Liver (tissue), 9 donors: ENCODE measurements around the gene ALG5. TPM values are rescaled to one million over a fixed set of nuclear protein-coding genes. Genes with fewer than 3 reads are reported as not detected.

Experiments
- DNase-seq: peaks from one replicate; pipeline ENCODE4 v3.0.0-alpha.2; 2017; ENCODE audit warnings: low spot score
- H3K27ac ChIP-seq, 2 donors: one replicate each; pipeline ENCODE4 v1.7.0; 2013; ENCODE audit warnings: inconsistent platforms in 2 of 2, low read length in 2 of 2, control low read depth in 1 of 2, low read depth in 1 of 2, mild to moderate bottlenecking in 1 of 2
- H3K27me3 ChIP-seq, 4 donors: one replicate each; pipeline versions ENCODE4 v1.6.1 to v1.7.0; 2013; ENCODE audit warnings: low read length in 3 of 4, inconsistent platforms in 1 of 4, mild to moderate bottlenecking in 1 of 4, moderate library complexity in 1 of 4; ENCODE audit not compliant: control insufficient read depth in 4 of 4, insufficient read depth in 4 of 4
- H3K36me3 ChIP-seq, 4 donors: one replicate each; pipeline versions ENCODE4 v1.6.1 to v1.7.0; 2013; ENCODE audit warnings: low read length in 3 of 4, mild to moderate bottlenecking in 3 of 4, low read depth in 1 of 4, moderate library complexity in 1 of 4; ENCODE audit not compliant: control insufficient read depth in 4 of 4, insufficient read depth in 3 of 4
- H3K4me1 ChIP-seq, 4 donors: one replicate each; pipeline versions ENCODE4 v1.6.1 to v1.7.0; 2013; ENCODE audit warnings: low read length in 3 of 4, mild to moderate bottlenecking in 3 of 4, moderate library complexity in 1 of 4; ENCODE audit not compliant: control insufficient read depth in 4 of 4, insufficient read depth in 4 of 4
- H3K4me3 ChIP-seq, 3 donors: one replicate each; pipeline versions ENCODE4 v1.6.1 to v1.7.0; 2013; ENCODE audit warnings: low read length in 3 of 3, control low read depth in 1 of 3, low read depth in 1 of 3, mild to moderate bottlenecking in 1 of 3
- H3K9ac ChIP-seq, 2 donors: one replicate each; pipeline ENCODE4 v1.7.0; 2013; ENCODE audit warnings: low read length in 2 of 2, mild to moderate bottlenecking in 2 of 2, moderate library complexity in 2 of 2, control low read depth in 1 of 2, low read depth in 1 of 2
- H3K9me3 ChIP-seq, 4 donors: one replicate each; pipeline versions ENCODE4 v1.6.1 to v1.7.0; 2013; ENCODE audit warnings: low read length in 3 of 4; ENCODE audit not compliant: control insufficient read depth in 4 of 4
- EGR1 ChIP-seq, 2 donors: IDR thresholded peaks; 2 replicates each; pipeline ENCODE4 v1.6.1; 2016 to 2018; ENCODE audit warnings: antibody characterized with exemption in 2 of 2, low read depth in 2 of 2
- FOXA1 ChIP-seq: IDR thresholded peaks from 2 replicates; pipeline ENCODE4 v1.6.1; 2016; ENCODE audit warnings: antibody characterized with exemption
- FOXA2 ChIP-seq: IDR thresholded peaks from 2 replicates; pipeline ENCODE4 v1.6.1; 2016; ENCODE audit warnings: antibody characterized with exemption
- GABPA ChIP-seq, 2 donors: IDR thresholded peaks in 1 of 2; conservative IDR thresholded peaks in 1 of 2; 2 replicates each; pipeline ENCODE4 v1.6.1; 2016; ENCODE audit warnings: antibody characterized with exemption in 2 of 2, mild to moderate bottlenecking in 1 of 2, moderate library complexity in 1 of 2
- HNF4A ChIP-seq, 2 donors: conservative IDR thresholded peaks; 2 replicates each; pipeline ENCODE4 v1.6.1; 2016; ENCODE audit warnings: antibody characterized with exemption in 2 of 2, mild to moderate bottlenecking in 2 of 2
- JUND ChIP-seq, 2 donors: IDR thresholded peaks; 2 replicates each; pipeline ENCODE4 v1.6.1; 2016; ENCODE audit warnings: antibody characterized with exemption in 2 of 2
- RAD21 ChIP-seq, 2 donors: IDR thresholded peaks; 2 replicates each; pipeline ENCODE4 v1.6.1; 2016; ENCODE audit warnings: antibody characterized with exemption in 2 of 2, mild to moderate bottlenecking in 2 of 2
- RXRA ChIP-seq, 2 donors: IDR thresholded peaks; 2 replicates each; pipeline ENCODE4 v1.6.1; 2017 to 2018; ENCODE audit warnings: antibody characterized with exemption in 2 of 2, mild to moderate bottlenecking in 1 of 2
- SP1 ChIP-seq: IDR thresholded peaks from 2 replicates; pipeline ENCODE4 v1.6.1; 2018; ENCODE audit warnings: antibody characterized with exemption, mild to moderate bottlenecking
- WGBS: extraction: QIAGEN DNeasy Blood & Tissue Kit; methylation state at CpG from one replicate; pipeline ENCODE4 v1.1.7; 2013; 5-methylcytosine and 5-hydroxymethylcytosine counted together
- polyA plus RNA-seq, 2 donors: library from polyadenylated mRNA; stranded (reverse) in 1 of 2; unstranded in 1 of 2; fragments of 200-250 nt in 1 of 2; fragments of >200 nt in 1 of 2; fragmentation: Nextera tagmentation in 1 of 2; extraction: Ambion mirVana in 1 of 2; gene quantifications; one replicate each; pipeline versions ENCODE4 v1.2.1 to v1.2.3, GENCODE V29; 2013 to 2015
- total RNA-seq, 2 donors: library from RNA; depleted of rRNA; stranded (reverse); fragments of >200 nt; gene quantifications; one replicate each; pipeline ENCODE4 v1.2.3, GENCODE V29; 2014
- TF ChIP-seq, protein P1 (sequence below): IDR thresholded peaks from 2 replicates; pipeline ENCODE4 v1.6.1; 2016; ENCODE audit warnings: antibody characterized with exemption, mild to moderate bottlenecking
- TF ChIP-seq, protein P2 (sequence below): fragments of 150-350 bp; IDR thresholded peaks from 2 replicates; pipeline ENCODE4 v1.5.1; 2017; ENCODE audit warnings: improper control_type of control experiment, low read depth, low read length; ENCODE audit not compliant: missing input control
- TF ChIP-seq, protein P3 (sequence below): IDR thresholded peaks from 2 replicates; pipeline ENCODE4 v1.6.1; 2016; ENCODE audit warnings: antibody characterized with exemption
- TF ChIP-seq, protein P4 (sequence below): IDR thresholded peaks from 2 replicates; pipeline ENCODE4 v1.6.1; 2016; ENCODE audit warnings: antibody characterized with exemption
- TF ChIP-seq, protein P5 (sequence below): IDR thresholded peaks from 2 replicates; pipeline ENCODE4 v1.6.1; 2016; ENCODE audit warnings: antibody characterized with exemption
- donor health status: healthy.
- donor health status: healthy.
- donor health status: healthy.
- donor health status: healthy.
- donor health status: healthy.

Gene ALG5
- total and polyA plus RNA-seq, 4 donors = 20.7 to 60.1 (median 37.5) TPM

DNA sequence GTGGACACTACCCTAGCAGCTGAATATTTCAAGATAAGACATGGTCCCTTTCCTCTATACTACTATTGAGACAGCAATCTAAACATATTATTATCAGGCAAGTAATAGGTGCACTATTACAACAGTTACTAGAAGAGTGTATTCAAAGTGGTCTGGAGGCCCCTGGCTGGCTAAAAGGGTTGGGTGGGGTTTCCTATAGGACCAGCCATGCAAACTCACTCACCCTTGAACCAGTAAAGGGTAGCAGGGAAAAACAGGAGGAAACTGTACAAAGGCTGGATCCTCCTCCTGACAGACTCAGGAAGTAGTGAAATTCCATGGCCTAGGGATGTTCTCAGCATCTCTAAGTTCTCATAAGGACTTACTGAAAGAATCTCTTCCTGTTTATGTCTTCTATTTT lies 86.8 kb downstream of the ALG5 start:
- Histone ChIP-seq H3K4me1 (no peaks in the 10 kb centered on the region), H3K9ac (no peak overlapping the region), H3K4me3 (no peak overlapping the region), H3K9me3 (no peaks in the 10 kb centered on the region), H3K27me3 (peaks cover 0 to 3% (median under 1%) of the 10 kb centered on the region in 4 donors), H3K36me3 (no peaks in the 10 kb centered on the region), H3K27ac (no peak overlapping the region)
- no peak for DNase-seq
- TF ChIP-seq, protein P1, sequence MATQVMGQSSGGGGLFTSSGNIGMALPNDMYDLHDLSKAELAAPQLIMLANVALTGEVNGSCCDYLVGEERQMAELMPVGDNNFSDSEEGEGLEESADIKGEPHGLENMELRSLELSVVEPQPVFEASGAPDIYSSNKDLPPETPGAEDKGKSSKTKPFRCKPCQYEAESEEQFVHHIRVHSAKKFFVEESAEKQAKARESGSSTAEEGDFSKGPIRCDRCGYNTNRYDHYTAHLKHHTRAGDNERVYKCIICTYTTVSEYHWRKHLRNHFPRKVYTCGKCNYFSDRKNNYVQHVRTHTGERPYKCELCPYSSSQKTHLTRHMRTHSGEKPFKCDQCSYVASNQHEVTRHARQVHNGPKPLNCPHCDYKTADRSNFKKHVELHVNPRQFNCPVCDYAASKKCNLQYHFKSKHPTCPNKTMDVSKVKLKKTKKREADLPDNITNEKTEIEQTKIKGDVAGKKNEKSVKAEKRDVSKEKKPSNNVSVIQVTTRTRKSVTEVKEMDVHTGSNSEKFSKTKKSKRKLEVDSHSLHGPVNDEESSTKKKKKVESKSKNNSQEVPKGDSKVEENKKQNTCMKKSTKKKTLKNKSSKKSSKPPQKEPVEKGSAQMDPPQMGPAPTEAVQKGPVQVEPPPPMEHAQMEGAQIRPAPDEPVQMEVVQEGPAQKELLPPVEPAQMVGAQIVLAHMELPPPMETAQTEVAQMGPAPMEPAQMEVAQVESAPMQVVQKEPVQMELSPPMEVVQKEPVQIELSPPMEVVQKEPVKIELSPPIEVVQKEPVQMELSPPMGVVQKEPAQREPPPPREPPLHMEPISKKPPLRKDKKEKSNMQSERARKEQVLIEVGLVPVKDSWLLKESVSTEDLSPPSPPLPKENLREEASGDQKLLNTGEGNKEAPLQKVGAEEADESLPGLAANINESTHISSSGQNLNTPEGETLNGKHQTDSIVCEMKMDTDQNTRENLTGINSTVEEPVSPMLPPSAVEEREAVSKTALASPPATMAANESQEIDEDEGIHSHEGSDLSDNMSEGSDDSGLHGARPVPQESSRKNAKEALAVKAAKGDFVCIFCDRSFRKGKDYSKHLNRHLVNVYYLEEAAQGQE = no peak
- no peak for TF ChIP-seq HNF4A (conservative IDR thresholded peaks at IDR 0.05)
- TF ChIP-seq RAD21 (IDR thresholded peaks at IDR 0.05) = no peak
- no peak for TF ChIP-seq JUND (IDR thresholded peaks at IDR 0.05)
- no peak for TF ChIP-seq SP1
- no peak for TF ChIP-seq FOXA1
- TF ChIP-seq, protein P2, sequence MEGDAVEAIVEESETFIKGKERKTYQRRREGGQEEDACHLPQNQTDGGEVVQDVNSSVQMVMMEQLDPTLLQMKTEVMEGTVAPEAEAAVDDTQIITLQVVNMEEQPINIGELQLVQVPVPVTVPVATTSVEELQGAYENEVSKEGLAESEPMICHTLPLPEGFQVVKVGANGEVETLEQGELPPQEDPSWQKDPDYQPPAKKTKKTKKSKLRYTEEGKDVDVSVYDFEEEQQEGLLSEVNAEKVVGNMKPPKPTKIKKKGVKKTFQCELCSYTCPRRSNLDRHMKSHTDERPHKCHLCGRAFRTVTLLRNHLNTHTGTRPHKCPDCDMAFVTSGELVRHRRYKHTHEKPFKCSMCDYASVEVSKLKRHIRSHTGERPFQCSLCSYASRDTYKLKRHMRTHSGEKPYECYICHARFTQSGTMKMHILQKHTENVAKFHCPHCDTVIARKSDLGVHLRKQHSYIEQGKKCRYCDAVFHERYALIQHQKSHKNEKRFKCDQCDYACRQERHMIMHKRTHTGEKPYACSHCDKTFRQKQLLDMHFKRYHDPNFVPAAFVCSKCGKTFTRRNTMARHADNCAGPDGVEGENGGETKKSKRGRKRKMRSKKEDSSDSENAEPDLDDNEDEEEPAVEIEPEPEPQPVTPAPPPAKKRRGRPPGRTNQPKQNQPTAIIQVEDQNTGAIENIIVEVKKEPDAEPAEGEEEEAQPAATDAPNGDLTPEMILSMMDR = no peak

DNA sequence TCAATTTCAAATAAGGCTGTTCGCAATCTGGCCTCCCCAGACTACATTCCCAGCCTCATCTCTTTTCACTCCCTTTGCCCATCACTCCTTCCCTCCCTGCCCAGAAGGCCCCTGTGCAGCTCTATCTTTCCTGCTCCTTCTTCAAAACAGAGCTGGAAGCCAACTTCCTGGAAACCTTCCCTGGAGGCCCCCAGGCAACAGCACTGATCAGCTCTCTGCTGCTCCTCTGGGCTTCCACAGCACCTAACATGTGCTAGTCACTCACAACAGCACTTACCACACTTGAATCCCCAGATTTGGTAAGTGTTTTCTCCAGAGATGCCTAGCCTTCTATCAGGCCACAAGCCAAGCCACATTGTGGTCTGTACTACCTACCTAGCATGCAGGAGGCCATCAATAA lies 88.6 kb downstream of the ALG5 start:
- no peak overlapping the region for H3K9ac ChIP-seq

DNA sequence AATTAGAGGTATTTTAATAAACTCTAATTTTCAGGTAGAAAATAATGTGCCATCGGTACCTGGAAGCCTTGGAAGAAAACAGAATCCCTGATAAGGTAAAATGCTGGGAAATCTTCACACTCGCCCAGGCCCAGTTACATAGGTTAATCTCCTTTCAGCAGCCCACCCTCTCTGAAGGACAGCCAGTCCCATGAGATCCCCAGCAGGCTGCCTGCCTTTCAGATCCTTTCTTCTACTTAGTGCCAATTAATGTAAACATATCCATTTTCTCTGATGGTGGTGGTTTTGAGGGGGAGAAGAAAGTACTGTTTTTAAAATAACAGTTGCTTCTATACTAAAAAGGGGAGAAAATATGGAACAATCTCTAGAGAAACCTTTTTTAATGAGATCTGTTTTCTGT lies 91.3 kb downstream of the ALG5 start:
- H3K9me3 ChIP-seq = no peaks in the 10 kb centered on the region
- H3K9ac ChIP-seq = no peak overlapping the region
- WGBS = 91% methylated on average over 2 of the region's 2 CpGs
- no peak overlapping the region for H3K27ac ChIP-seq
- H3K4me1 ChIP-seq = peaks cover 0 to 2% (median 0%) of the 10 kb centered on the region in 4 donors
- H3K27me3 ChIP-seq = no peaks in the 10 kb centered on the region
- no peak overlapping the region for H3K4me3 ChIP-seq
- no peaks in the 10 kb centered on the region for H3K36me3 ChIP-seq
- no peak for DNase-seq
- TF ChIP-seq FOXA1 (no peak), RXRA (IDR thresholded peaks at IDR 0.05) (no peak), FOXA2 (no peak), RAD21 (IDR thresholded peaks at IDR 0.05) (no peak), HNF4A (conservative IDR thresholded peaks at IDR 0.05) (no peak), EGR1 (IDR thresholded peaks at IDR 0.05; ENCODE audit: low read depth in 2 of 2) (no peak), JUND (IDR thresholded peaks at IDR 0.05) (no peak)
- TF ChIP-seq, protein P2 = no peak
- TF ChIP-seq, protein P3, sequence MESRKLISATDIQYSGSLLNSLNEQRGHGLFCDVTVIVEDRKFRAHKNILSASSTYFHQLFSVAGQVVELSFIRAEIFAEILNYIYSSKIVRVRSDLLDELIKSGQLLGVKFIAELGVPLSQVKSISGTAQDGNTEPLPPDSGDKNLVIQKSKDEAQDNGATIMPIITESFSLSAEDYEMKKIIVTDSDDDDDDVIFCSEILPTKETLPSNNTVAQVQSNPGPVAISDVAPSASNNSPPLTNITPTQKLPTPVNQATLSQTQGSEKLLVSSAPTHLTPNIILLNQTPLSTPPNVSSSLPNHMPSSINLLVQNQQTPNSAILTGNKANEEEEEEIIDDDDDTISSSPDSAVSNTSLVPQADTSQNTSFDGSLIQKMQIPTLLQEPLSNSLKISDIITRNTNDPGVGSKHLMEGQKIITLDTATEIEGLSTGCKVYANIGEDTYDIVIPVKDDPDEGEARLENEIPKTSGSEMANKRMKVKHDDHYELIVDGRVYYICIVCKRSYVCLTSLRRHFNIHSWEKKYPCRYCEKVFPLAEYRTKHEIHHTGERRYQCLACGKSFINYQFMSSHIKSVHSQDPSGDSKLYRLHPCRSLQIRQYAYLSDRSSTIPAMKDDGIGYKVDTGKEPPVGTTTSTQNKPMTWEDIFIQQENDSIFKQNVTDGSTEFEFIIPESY = no peak
- TF ChIP-seq, protein P4, sequence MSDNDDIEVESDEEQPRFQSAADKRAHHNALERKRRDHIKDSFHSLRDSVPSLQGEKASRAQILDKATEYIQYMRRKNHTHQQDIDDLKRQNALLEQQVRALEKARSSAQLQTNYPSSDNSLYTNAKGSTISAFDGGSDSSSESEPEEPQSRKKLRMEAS = no peak
- TF ChIP-seq, protein P5, sequence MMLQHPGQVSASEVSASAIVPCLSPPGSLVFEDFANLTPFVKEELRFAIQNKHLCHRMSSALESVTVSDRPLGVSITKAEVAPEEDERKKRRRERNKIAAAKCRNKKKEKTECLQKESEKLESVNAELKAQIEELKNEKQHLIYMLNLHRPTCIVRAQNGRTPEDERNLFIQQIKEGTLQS = no peak

More for the DNA sequence above, 88.6 kb downstream of the ALG5 start:
- Histone ChIP-seq H3K4me3 (no peak overlapping the region), H3K4me1 (no peaks in the 10 kb centered on the region), H3K9me3 (no peaks in the 10 kb centered on the region), H3K27me3 (peaks cover 0 to 2% (median 0%) of the 10 kb centered on the region in 4 donors), H3K27ac (no peak overlapping the region), H3K36me3 (no peaks in the 10 kb centered on the region)
- no peak for DNase-seq
- 97% methylated on average over 1 of the region's 1 CpG for WGBS
- no peak for TF ChIP-seq SP1
- no peak for TF ChIP-seq GABPA (IDR thresholded peaks at IDR 0.05 in 1 of 2, conservative IDR thresholded peaks at IDR 0.05 in 1 of 2)
- no peak for TF ChIP-seq FOXA1
